GM12892 (cell line): Measurements from ENCODE around the gene NELL2.

Source experiments
- POLR2A ChIP-seq: IDR thresholded peaks from 2 replicates; pipeline ENCODE4 v1.6.1; 2011; ENCODE audit warnings: low read depth, low read length, control low read depth
- POLR2AphosphoS5 ChIP-seq: IDR thresholded peaks from 2 replicates; pipeline ENCODE4 v1.6.1; 2011; ENCODE audit warnings: low read depth, low read length, control low read depth
- TAF1 ChIP-seq: IDR thresholded peaks from 2 replicates; pipeline ENCODE4 v1.6.1; 2011; ENCODE audit warnings: low read depth, mild to moderate bottlenecking, control low read depth, low read length, borderline replicate concordance

- TF ChIP-seq POLR2AphosphoS5 = no peak
- TF ChIP-seq POLR2A = no peak
- no peak for TF ChIP-seq TAF1
These were observed 283.5 kb downstream of the NELL2 start for GRCh38 chr12:44592626-44593025.
